Measurements from ENCODE around the gene CNTLN. TPM values are rescaled to one million over a fixed set of nuclear protein-coding genes. Genes with fewer than 3 reads are reported as not detected.

CNTLN gene
- total and polyA plus RNA-seq, 2 of the 8 experiments (the other 6 are each of a cell fraction or from before 2014, with no cell fraction given), result 4.8 to 10.8 TPM

DNA sequence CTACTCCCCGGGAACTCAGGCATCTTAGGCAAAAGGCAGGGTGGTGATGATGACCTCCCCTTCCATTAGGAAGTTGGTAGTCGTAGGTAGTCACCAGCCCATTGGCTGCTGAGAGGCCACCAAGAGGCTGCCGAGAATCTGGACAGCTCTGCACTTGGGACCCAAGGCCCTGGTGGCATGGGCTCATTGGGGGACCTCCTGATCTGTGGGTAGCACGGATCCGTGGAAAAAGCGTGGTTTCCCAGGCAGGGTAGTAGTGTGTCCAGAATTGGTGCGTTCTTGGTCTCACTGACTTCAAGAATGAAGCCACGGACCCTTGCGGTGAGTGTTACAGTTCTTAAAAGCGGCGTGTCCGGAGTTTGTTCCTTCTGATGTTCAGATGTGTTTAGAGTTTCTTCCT is 158.8 kb downstream of the CNTLN start:
- Histone ChIP-seq H3K27me3 (replicated peaks in 1 of 4; ENCODE audit: control insufficient read depth in 3 of 4, extremely low read depth in 1 of 4, insufficient read depth in 3 of 4, low read length in 3 of 4) (no peaks in the 10 kb centered on the region), H2BK120ac (replicated peaks; ENCODE audit: low read depth, low read length) (no peak overlapping the region), H3K36me3 (ENCODE audit: control insufficient read depth in 2 of 4, insufficient read depth in 4 of 4, low read length in 3 of 4) (no peaks in the 10 kb centered on the region), H3K14ac (ENCODE audit: insufficient read length) (no peak overlapping the region), H3K23ac (ENCODE audit: insufficient read length) (no peak overlapping the region), H2BK20ac (ENCODE audit: low read length) (no peak overlapping the region), H3K4ac (replicated peaks; ENCODE audit: insufficient read length, low read depth, low read length) (no peak overlapping the region), H2BK12ac (ENCODE audit: low read depth, low read length) (no peak overlapping the region), H4K91ac (replicated peaks; ENCODE audit: insufficient read length, low read length) (no peak overlapping the region), H2BK5ac (ENCODE audit: low read depth, low read length) (no peak overlapping the region; the same call in 1 of the 2 replicates), H2BK15ac (ENCODE audit: low read length) (no peak overlapping the region), H3K27ac (ENCODE audit: low read depth, low read length) (no peak overlapping the region), H3K79me2 (ENCODE audit: control insufficient read depth in 1 of 2, insufficient read depth in 2 of 2, low read length in 2 of 2) (no peaks in the 10 kb centered on the region), H3K9ac (replicated peaks in 1 of 4; ENCODE audit: extremely low read depth in 1 of 4, low read depth in 3 of 4, low read length in 3 of 4) (no peak overlapping the region), H4K5ac (ENCODE audit: insufficient read length, low read depth, low read length) (no peak overlapping the region), H3K4me1 (replicated peaks in 1 of 4; ENCODE audit: control insufficient read depth in 3 of 4, insufficient read depth in 4 of 4, low read length in 3 of 4) (no peaks in the 10 kb centered on the region; a peak in 2 of 7 replicates), H2AFZ (ENCODE audit: low read length) (no peak overlapping the region), H2AK5ac (ENCODE audit: low read depth, low read length) (no peak overlapping the region), H3K9me3 (ENCODE audit: insufficient read depth in 2 of 2, low read depth in 1 of 2, low read length in 1 of 2) (no peaks in the 10 kb centered on the region; a peak in 1 of 4 replicates), H4K8ac (ENCODE audit: extremely low read depth, insufficient read depth, low read length) (no peak overlapping the region), H4K20me1 (replicated peaks in 1 of 2; ENCODE audit: control insufficient read depth in 1 of 2, insufficient read depth in 2 of 2, low read length in 2 of 2) (no peaks in the 10 kb centered on the region), H3K23me2 (ENCODE audit: low read depth, low read length) (0 out of 2 replicates have a peak, but pooled peaks cover 2% of the 10 kb centered on the region), H3K4me2 (ENCODE audit: insufficient read depth in 1 of 2, low read depth in 2 of 2, low read length in 2 of 2) (no peak overlapping the region), H3K79me1 (ENCODE audit: low read depth, low read length) (no peaks in the 10 kb centered on the region; the same call in 1 of the 2 replicates), H3K18ac (ENCODE audit: extremely low read depth, low read length) (no peak overlapping the region), H3K4me3 (ENCODE audit: extremely low read depth in 1 of 4, insufficient read depth in 2 of 4, low read depth in 3 of 4, low read length in 4 of 4) (no peak overlapping the region), H3K56ac (replicated peaks; ENCODE audit: insufficient read length, low read depth, low read length) (no peak overlapping the region)
- DNase-seq (ENCODE audit: low read depth in 1 of 2, low spot score in 2 of 2) (no peak), FAIRE-seq (no peak)
- ChIA-PET POLR2A (ENCODE audit: partially characterized antibody) (no interaction called here), CTCF (ENCODE audit: partially characterized antibody) (no interaction called here)
- no peak for TF ChIP-seq CBX5 (IDR thresholded peaks at IDR 0.05; ENCODE audit: low read depth, low read length)
- no peak for TF ChIP-seq GTF2F1 (IDR thresholded peaks at IDR 0.05; ENCODE audit: borderline replicate concordance, low read depth, low read length)
- TF ChIP-seq, protein P1, sequence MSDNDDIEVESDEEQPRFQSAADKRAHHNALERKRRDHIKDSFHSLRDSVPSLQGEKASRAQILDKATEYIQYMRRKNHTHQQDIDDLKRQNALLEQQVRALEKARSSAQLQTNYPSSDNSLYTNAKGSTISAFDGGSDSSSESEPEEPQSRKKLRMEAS (IDR thresholded peaks at IDR 0.05), result no peak
- TF ChIP-seq, protein P2, sequence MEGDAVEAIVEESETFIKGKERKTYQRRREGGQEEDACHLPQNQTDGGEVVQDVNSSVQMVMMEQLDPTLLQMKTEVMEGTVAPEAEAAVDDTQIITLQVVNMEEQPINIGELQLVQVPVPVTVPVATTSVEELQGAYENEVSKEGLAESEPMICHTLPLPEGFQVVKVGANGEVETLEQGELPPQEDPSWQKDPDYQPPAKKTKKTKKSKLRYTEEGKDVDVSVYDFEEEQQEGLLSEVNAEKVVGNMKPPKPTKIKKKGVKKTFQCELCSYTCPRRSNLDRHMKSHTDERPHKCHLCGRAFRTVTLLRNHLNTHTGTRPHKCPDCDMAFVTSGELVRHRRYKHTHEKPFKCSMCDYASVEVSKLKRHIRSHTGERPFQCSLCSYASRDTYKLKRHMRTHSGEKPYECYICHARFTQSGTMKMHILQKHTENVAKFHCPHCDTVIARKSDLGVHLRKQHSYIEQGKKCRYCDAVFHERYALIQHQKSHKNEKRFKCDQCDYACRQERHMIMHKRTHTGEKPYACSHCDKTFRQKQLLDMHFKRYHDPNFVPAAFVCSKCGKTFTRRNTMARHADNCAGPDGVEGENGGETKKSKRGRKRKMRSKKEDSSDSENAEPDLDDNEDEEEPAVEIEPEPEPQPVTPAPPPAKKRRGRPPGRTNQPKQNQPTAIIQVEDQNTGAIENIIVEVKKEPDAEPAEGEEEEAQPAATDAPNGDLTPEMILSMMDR (IDR thresholded peaks at IDR 0.05; ENCODE audit: control extremely low read depth in 1 of 3, insufficient read depth in 1 of 3, low read depth in 1 of 3, low read length in 3 of 3), result no peak
- TF ChIP-seq NANOG (IDR thresholded peaks at IDR 0.05; ENCODE audit: insufficient read depth, low read depth, low read length, poor library complexity, severe bottlenecking), result no peak
- WGBS, 2 experiments (ENCODE audit: extremely low coverage in 1 of 2, insufficient coverage in 1 of 2, insufficient read length in 1 of 2, insufficient replicate concordance in 2 of 2, low coverage in 1 of 2, low lambda C conversion rate in 2 of 2, missing lambda C conversion rate in 1 of 2), result 96% methylated on average over 12 of the region's 12 CpGs; no CpG with 5 or more reads in 1 of the 2 experiments
